Retinal pigment epithelial cell (primary cell): ENCODE measurements around the gene CACNA1C.

Experiments used
- DNase-seq: peaks from one replicate; pipeline ENCODE4 v3.0.0-alpha.2; 2010; ENCODE audit warnings: low read depth
- H3K4me3 ChIP-seq: 2 replicates; pipeline ENCODE4 v1.5.1; 2011; ENCODE audit warnings: mild to moderate bottlenecking, low read length, control low read depth, moderate library complexity
- TF ChIP-seq, protein P1 (sequence below): conservative IDR thresholded peaks from 2 replicates; pipeline ENCODE4 v1.5.1; 2011; ENCODE audit warnings: low read depth, low read length, control low read depth, inconsistent platforms

CACNA1C gene

DNA sequence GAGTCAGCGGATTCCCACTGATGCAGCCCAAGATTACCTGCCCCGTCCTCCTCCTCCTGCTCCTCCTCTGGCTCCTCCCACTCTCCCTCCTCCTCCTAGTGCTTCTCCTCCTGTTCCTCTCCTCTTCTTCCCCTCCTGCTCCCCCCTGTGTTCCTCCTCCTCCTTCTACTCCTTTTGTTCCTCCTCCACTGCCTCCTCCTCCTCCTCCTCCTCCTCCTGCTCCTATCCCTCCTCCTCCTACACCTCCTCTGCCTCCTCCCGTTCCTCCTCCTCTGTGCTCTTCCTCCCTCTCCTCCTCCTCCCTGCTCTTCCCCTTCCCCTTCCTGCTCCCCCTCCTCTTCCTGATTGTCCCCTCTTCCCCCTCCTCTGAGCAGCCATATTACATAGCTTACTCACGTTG lies 141.3 kb downstream of the CACNA1C start:
- no peak for DNase-seq
- no peak overlapping the region for H3K4me3 ChIP-seq
- TF ChIP-seq, protein P1, sequence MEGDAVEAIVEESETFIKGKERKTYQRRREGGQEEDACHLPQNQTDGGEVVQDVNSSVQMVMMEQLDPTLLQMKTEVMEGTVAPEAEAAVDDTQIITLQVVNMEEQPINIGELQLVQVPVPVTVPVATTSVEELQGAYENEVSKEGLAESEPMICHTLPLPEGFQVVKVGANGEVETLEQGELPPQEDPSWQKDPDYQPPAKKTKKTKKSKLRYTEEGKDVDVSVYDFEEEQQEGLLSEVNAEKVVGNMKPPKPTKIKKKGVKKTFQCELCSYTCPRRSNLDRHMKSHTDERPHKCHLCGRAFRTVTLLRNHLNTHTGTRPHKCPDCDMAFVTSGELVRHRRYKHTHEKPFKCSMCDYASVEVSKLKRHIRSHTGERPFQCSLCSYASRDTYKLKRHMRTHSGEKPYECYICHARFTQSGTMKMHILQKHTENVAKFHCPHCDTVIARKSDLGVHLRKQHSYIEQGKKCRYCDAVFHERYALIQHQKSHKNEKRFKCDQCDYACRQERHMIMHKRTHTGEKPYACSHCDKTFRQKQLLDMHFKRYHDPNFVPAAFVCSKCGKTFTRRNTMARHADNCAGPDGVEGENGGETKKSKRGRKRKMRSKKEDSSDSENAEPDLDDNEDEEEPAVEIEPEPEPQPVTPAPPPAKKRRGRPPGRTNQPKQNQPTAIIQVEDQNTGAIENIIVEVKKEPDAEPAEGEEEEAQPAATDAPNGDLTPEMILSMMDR: no peak

DNA sequence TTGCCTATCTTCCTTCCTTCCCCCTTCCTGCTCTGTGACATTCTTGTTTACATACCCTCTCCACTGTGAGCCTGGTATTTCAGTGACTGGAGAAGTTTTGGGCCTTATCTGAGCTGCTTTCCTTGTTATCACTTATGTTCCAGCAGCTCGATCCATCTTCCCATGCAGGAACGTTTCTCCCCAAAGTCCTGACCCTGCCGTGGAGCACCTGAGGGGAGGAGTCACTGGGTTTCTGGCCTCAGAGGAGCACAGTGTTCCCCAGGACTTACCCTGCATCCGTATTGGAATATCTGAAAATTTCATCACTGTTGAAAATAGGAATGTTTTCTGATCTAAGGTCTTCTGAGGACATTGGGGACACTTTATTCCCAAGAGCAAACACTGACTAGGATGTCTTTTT lies 141.8 kb downstream of the CACNA1C start:
- DNase-seq: no peak
- H3K4me3 ChIP-seq: no peak overlapping the region
- TF ChIP-seq, protein P1: no peak

- no peak for DNase-seq
- no peak overlapping the region for H3K4me3 ChIP-seq
- TF ChIP-seq, protein P1: no peak
Measured at GRCh38 chr12:2195085-2195484, 142.3 kb downstream of the CACNA1C start.

DNA sequence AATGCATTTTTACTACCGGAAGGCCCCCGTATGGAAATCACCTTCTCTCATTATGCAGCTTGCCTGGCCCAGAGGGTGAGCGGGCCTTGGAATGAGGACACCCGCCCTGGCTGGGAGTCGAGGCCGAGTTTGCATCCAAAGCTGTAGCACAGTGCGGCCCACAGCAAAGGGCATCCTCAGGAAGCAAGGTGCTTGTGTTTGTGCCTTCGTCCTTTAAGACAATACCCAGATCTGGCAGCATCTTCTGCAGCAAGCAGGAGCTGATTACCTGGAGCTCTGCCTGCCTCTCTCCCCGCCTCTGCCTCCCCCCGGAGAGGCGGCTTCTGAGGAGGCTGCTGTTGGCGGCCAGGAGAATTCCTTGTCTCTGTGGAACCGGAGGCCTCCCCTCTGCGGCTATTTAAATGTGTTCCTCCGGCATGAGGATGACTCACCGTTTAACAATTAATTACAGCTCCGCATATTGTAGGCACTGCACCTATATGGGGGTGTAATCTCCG lies 145.3 kb downstream of the CACNA1C start:
- no peak overlapping the region for H3K4me3 ChIP-seq
- TF ChIP-seq, protein P1: no peak
- DNase-seq: no peak

DNA sequence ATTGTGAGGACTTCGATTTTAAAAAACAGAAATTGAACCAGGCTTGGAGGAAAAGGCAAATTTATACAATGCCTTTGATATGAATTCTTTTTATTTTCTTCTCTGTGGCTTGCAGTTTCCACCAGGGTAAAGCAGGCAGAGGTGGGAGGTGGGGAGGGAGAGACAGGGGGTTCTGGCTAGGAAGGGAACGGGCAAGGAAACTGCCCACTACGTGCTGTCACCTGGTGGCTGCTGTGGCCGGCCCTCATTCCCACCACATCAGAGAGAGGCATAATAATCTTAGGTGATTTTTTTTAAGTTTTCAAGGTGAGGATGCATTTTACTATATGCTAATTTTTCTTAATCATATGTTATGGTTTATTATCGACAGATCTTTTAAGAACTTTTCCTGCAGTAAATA lies 145.8 kb downstream of the CACNA1C start:
- TF ChIP-seq, protein P1: no peak
- no peak overlapping the region for H3K4me3 ChIP-seq
- DNase-seq: no peak

DNA sequence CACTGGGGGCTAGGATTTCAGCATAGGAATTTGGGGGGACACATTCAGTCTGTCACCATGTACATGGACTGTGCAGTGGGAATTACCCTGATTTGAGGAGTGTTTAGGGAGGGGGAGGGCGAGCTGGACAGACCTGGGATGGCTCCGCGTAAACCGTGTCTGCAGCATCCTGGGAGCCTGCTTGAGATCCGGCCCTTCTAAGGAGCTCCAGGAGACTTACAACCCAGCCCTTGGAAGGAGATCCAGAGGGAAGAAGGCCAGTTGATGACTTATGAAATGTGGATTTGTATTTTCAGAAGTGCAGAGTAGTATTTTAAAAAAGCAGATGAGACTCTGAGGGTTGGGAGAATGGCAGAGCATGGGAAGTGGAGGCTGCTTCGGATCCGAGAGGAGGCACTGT lies 153.2 kb downstream of the CACNA1C start:
- DNase-seq: no peak
- TF ChIP-seq, protein P1: no peak
- no peak overlapping the region for H3K4me3 ChIP-seq

DNA sequence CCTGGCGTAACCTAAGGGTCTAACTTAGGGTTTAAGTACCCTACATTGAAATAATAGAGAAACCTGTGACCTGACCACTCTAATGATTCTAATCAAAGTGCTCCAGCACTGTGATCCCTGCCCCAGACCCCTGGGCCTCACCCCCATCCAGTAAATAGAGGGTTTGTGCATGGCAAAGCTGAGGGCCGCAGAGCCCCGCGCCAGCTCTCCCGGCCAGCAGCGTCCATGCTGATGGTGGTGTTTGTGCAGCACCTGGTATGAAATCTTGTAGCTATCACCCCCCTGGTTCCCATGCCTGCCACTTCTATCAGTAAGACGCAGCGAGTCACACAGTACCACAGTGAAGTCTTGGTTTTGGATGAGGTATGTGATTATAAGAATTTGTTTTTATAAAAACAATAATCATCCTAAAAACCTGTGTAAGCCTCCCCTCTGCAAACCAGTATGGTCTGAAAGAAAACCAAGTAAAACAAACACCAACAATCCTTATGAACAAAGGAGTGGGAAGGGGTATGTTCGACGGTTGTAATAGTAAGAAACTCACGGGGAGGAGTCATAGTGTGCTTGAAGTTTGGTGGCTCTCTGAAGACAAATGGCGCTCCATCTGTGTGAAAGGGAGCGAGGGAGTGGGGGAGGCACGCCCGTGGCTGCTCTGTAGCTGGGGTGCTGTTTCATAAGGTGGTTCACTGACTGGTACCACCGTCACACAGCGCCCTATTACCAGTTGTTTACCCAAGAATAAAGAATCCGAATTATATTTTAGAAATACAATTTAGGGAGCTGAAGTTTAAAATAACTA lies 156.2 kb downstream of the CACNA1C start:
- TF ChIP-seq, protein P1: no peak
- no peak overlapping the region for H3K4me3 ChIP-seq
- no peak for DNase-seq
